Type B pancreatic cell (in vitro differentiated cells): ENCODE data around the gene PIP4K2A. TPM values are rescaled to one million over a fixed set of nuclear protein-coding genes. Genes with fewer than 3 reads are reported as not detected.

Experiments used
- DNase-seq: peaks from one replicate; pipeline ENCODE4 v3.0.0; 2021; ENCODE audit warnings: mixed read lengths; ENCODE audit not compliant: unreplicated experiment; ENCODE audit errors: extremely low spot score
- H3K27ac Mint-ChIP-seq: 2 replicates; pipeline ENCODE4 v1.8.0; 2021; ENCODE audit warnings: mild to moderate bottlenecking, mixed read lengths
- H3K27me3 Mint-ChIP-seq: 2 replicates; pipeline ENCODE4 v1.8.0; 2021; ENCODE audit warnings: mixed read lengths
- H3K36me3 Mint-ChIP-seq: 2 replicates; pipeline ENCODE4 v1.8.0; 2021; ENCODE audit warnings: mixed read lengths
- H3K4me1 Mint-ChIP-seq: one replicate; pipeline ENCODE4 v1.8.0; 2021; ENCODE audit warnings: mixed read lengths; ENCODE audit not compliant: unreplicated experiment
- H3K4me3 Mint-ChIP-seq: 2 replicates; pipeline ENCODE4 v1.8.0; 2021; ENCODE audit warnings: mild to moderate bottlenecking, mixed read lengths
- H3K9me3 Mint-ChIP-seq: 2 replicates; pipeline ENCODE4 v1.8.0; 2021; ENCODE audit warnings: mixed read lengths
- CTCF ChIP-seq: fragments of 200-600 bp; sonication (generic); conservative IDR thresholded peaks from 2 replicates; pipeline ENCODE4 v1.5.0; 2021; ENCODE audit warnings: antibody characterized with exemption, mild to moderate bottlenecking
- total RNA-seq: library from RNA; stranded (reverse); gene quantifications from 2 replicates; pipeline ENCODE4 v1.2.1, GENCODE V29; 2021; ENCODE audit warnings: low replicate concordance

PIP4K2A gene
- total RNA-seq, 1 donor from 2014 or later = 15.7 TPM

GRCh38 chr10:22717728-22718127 is 3.4 kb upstream of the PIP4K2A start:
- H3K4me1 Mint-ChIP-seq = no peaks in the 10 kb centered on the region
- TF ChIP-seq CTCF = no peak
- peak overlapping the region; percentile 16 for H3K4me3 Mint-ChIP-seq
- peaks cover 4% of the 10 kb centered on the region for H3K27me3 Mint-ChIP-seq
- no peak for DNase-seq
- no peak overlapping the region for H3K27ac Mint-ChIP-seq
- no peaks in the 10 kb centered on the region for H3K9me3 Mint-ChIP-seq
- no peaks in the 10 kb centered on the region for H3K36me3 Mint-ChIP-seq

- Mint-ChIP-seq H3K4me1 (peaks cover 6% of the 10 kb centered on the region), H3K36me3 (no peaks in the 10 kb centered on the region), H3K27ac (no peak overlapping the region), H3K9me3 (no peaks in the 10 kb centered on the region), H3K27me3 (peaks cover 7% of the 10 kb centered on the region), H3K4me3 (peak overlapping the region; percentile 36)
- no peak for TF ChIP-seq CTCF
- DNase-seq = no peak
Observed at GRCh38 chr10:22716943-22717342, 2.6 kb upstream of the PIP4K2A start.

DNA sequence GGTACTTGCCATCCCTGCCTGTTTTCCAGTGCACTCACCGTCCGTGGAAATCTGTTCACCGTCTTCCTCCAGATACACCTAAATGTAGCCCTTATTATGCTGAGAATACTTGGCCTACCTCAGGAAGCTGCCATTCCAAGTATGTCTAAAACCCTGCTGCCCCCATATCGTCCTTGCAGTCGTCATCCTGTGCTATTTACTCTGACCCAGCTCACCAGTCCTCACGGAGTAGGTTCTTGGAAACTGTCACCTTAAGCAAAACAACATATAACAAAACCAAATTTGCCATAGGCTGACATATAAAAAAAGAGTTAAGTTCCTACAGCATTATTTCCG is 880 bp upstream of the PIP4K2A start:
- H3K27ac Mint-ChIP-seq = peak overlapping the region; percentile 41
- peaks cover 6% of the 10 kb centered on the region for H3K4me1 Mint-ChIP-seq
- no peaks in the 10 kb centered on the region for H3K9me3 Mint-ChIP-seq
- H3K4me3 Mint-ChIP-seq = peak overlapping the region; percentile 87
- no peak for DNase-seq
- no peak for TF ChIP-seq CTCF
- H3K36me3 Mint-ChIP-seq = no peaks in the 10 kb centered on the region
- H3K27me3 Mint-ChIP-seq = peaks cover 11% of the 10 kb centered on the region

- H3K4me3 Mint-ChIP-seq = peak overlapping the region; percentile 83
- DNase-seq = no peak
- no peaks in the 10 kb centered on the region for H3K36me3 Mint-ChIP-seq
- peaks cover 11% of the 10 kb centered on the region for H3K27me3 Mint-ChIP-seq
- peaks cover 6% of the 10 kb centered on the region for H3K4me1 Mint-ChIP-seq
- H3K9me3 Mint-ChIP-seq = no peaks in the 10 kb centered on the region
- TF ChIP-seq CTCF = no peak
- no peak overlapping the region for H3K27ac Mint-ChIP-seq
Observed at GRCh38 chr10:22713853-22714478, 412 bp downstream of the PIP4K2A start.

- no peak for DNase-seq
- H3K9me3 Mint-ChIP-seq = peaks cover 2% of the 10 kb centered on the region
- TF ChIP-seq CTCF = no peak
- peak overlapping the region; percentile 87 for H3K4me3 Mint-ChIP-seq
- H3K36me3 Mint-ChIP-seq = no peaks in the 10 kb centered on the region
- H3K27me3 Mint-ChIP-seq = peaks cover 11% of the 10 kb centered on the region
- peak overlapping the region; percentile 23 for H3K27ac Mint-ChIP-seq
- peaks cover 6% of the 10 kb centered on the region for H3K4me1 Mint-ChIP-seq
Observed at GRCh38 chr10:22712956-22713852, 1.2 kb downstream of the PIP4K2A start.
